Liver (tissue), 9 donors: ENCODE results near the gene NAT9. TPM values are rescaled to one million over a fixed set of nuclear protein-coding genes. Genes with fewer than 3 reads are reported as not detected.

Source experiments
- DNase-seq: peaks from one replicate; pipeline ENCODE4 v3.0.0-alpha.2; 2017; ENCODE audit warnings: low spot score
- H3K27ac ChIP-seq, 2 donors: one replicate each; pipeline ENCODE4 v1.7.0; 2013; ENCODE audit warnings: inconsistent platforms in 2 of 2, low read length in 2 of 2, control low read depth in 1 of 2, low read depth in 1 of 2, mild to moderate bottlenecking in 1 of 2
- H3K27me3 ChIP-seq, 4 donors: one replicate each; pipeline versions ENCODE4 v1.6.1 to v1.7.0; 2013; ENCODE audit warnings: low read length in 3 of 4, inconsistent platforms in 1 of 4, mild to moderate bottlenecking in 1 of 4, moderate library complexity in 1 of 4; ENCODE audit not compliant: control insufficient read depth in 4 of 4, insufficient read depth in 4 of 4
- H3K36me3 ChIP-seq, 4 donors: one replicate each; pipeline versions ENCODE4 v1.6.1 to v1.7.0; 2013; ENCODE audit warnings: low read length in 3 of 4, mild to moderate bottlenecking in 3 of 4, low read depth in 1 of 4, moderate library complexity in 1 of 4; ENCODE audit not compliant: control insufficient read depth in 4 of 4, insufficient read depth in 3 of 4
- H3K4me1 ChIP-seq, 4 donors: one replicate each; pipeline versions ENCODE4 v1.6.1 to v1.7.0; 2013; ENCODE audit warnings: low read length in 3 of 4, mild to moderate bottlenecking in 3 of 4, moderate library complexity in 1 of 4; ENCODE audit not compliant: control insufficient read depth in 4 of 4, insufficient read depth in 4 of 4
- H3K4me3 ChIP-seq, 3 donors: one replicate each; pipeline versions ENCODE4 v1.6.1 to v1.7.0; 2013; ENCODE audit warnings: low read length in 3 of 3, control low read depth in 1 of 3, low read depth in 1 of 3, mild to moderate bottlenecking in 1 of 3
- H3K9ac ChIP-seq, 2 donors: one replicate each; pipeline ENCODE4 v1.7.0; 2013; ENCODE audit warnings: low read length in 2 of 2, mild to moderate bottlenecking in 2 of 2, moderate library complexity in 2 of 2, control low read depth in 1 of 2, low read depth in 1 of 2
- H3K9me3 ChIP-seq, 4 donors: one replicate each; pipeline versions ENCODE4 v1.6.1 to v1.7.0; 2013; ENCODE audit warnings: low read length in 3 of 4; ENCODE audit not compliant: control insufficient read depth in 4 of 4
- EGR1 ChIP-seq, 2 donors: IDR thresholded peaks; 2 replicates each; pipeline ENCODE4 v1.6.1; 2016 to 2018; ENCODE audit warnings: antibody characterized with exemption in 2 of 2, low read depth in 2 of 2
- FOXA1 ChIP-seq: IDR thresholded peaks from 2 replicates; pipeline ENCODE4 v1.6.1; 2016; ENCODE audit warnings: antibody characterized with exemption
- FOXA2 ChIP-seq: IDR thresholded peaks from 2 replicates; pipeline ENCODE4 v1.6.1; 2016; ENCODE audit warnings: antibody characterized with exemption
- GABPA ChIP-seq, 2 donors: IDR thresholded peaks in 1 of 2; conservative IDR thresholded peaks in 1 of 2; 2 replicates each; pipeline ENCODE4 v1.6.1; 2016; ENCODE audit warnings: antibody characterized with exemption in 2 of 2, mild to moderate bottlenecking in 1 of 2, moderate library complexity in 1 of 2
- HNF4A ChIP-seq, 2 donors: conservative IDR thresholded peaks; 2 replicates each; pipeline ENCODE4 v1.6.1; 2016; ENCODE audit warnings: antibody characterized with exemption in 2 of 2, mild to moderate bottlenecking in 2 of 2
- HNF4G ChIP-seq: IDR thresholded peaks from 2 replicates; pipeline ENCODE4 v1.6.1; 2016; ENCODE audit warnings: antibody characterized with exemption
- JUND ChIP-seq, 2 donors: IDR thresholded peaks; 2 replicates each; pipeline ENCODE4 v1.6.1; 2016; ENCODE audit warnings: antibody characterized with exemption in 2 of 2
- RAD21 ChIP-seq, 2 donors: IDR thresholded peaks; 2 replicates each; pipeline ENCODE4 v1.6.1; 2016; ENCODE audit warnings: antibody characterized with exemption in 2 of 2, mild to moderate bottlenecking in 2 of 2
- RXRA ChIP-seq, 2 donors: IDR thresholded peaks; 2 replicates each; pipeline ENCODE4 v1.6.1; 2017 to 2018; ENCODE audit warnings: antibody characterized with exemption in 2 of 2, mild to moderate bottlenecking in 1 of 2
- SP1 ChIP-seq: IDR thresholded peaks from 2 replicates; pipeline ENCODE4 v1.6.1; 2018; ENCODE audit warnings: antibody characterized with exemption, mild to moderate bottlenecking
- TAF1 ChIP-seq: conservative IDR thresholded peaks from 2 replicates; pipeline ENCODE4 v1.6.1; 2016; ENCODE audit warnings: antibody characterized with exemption, mild to moderate bottlenecking
- YY1 ChIP-seq: IDR thresholded peaks from 2 replicates; pipeline ENCODE4 v1.6.1; 2016; ENCODE audit warnings: antibody characterized with exemption, mild to moderate bottlenecking
- WGBS: extraction: QIAGEN DNeasy Blood & Tissue Kit; methylation state at CpG from one replicate; pipeline ENCODE4 v1.1.7; 2013; 5-methylcytosine and 5-hydroxymethylcytosine counted together
- polyA plus RNA-seq, 2 donors: library from polyadenylated mRNA; stranded (reverse) in 1 of 2; unstranded in 1 of 2; fragments of 200-250 nt in 1 of 2; fragments of >200 nt in 1 of 2; fragmentation: Nextera tagmentation in 1 of 2; extraction: Ambion mirVana in 1 of 2; gene quantifications; one replicate each; pipeline versions ENCODE4 v1.2.1 to v1.2.3, GENCODE V29; 2013 to 2015
- total RNA-seq, 2 donors: library from RNA; depleted of rRNA; stranded (reverse); fragments of >200 nt; gene quantifications; one replicate each; pipeline ENCODE4 v1.2.3, GENCODE V29; 2014
- TF ChIP-seq, protein P1 (sequence below): IDR thresholded peaks from 2 replicates; pipeline ENCODE4 v1.6.1; 2016; ENCODE audit warnings: antibody characterized with exemption, mild to moderate bottlenecking
- TF ChIP-seq, protein P2 (sequence below): IDR thresholded peaks from 2 replicates; pipeline ENCODE4 v1.6.1; 2016; ENCODE audit warnings: antibody characterized with exemption
- TF ChIP-seq, protein P3 (sequence below): IDR thresholded peaks from 2 replicates; pipeline ENCODE4 v1.6.1; 2016; ENCODE audit warnings: antibody characterized with exemption
- donor health status: healthy.
- donor health status: healthy.
- donor health status: healthy.
- donor health status: healthy.
- donor health status: healthy.

The NAT9 gene
- total and polyA plus RNA-seq, 4 donors, result 8.1 to 25.5 (median 17.1) TPM

DNA sequence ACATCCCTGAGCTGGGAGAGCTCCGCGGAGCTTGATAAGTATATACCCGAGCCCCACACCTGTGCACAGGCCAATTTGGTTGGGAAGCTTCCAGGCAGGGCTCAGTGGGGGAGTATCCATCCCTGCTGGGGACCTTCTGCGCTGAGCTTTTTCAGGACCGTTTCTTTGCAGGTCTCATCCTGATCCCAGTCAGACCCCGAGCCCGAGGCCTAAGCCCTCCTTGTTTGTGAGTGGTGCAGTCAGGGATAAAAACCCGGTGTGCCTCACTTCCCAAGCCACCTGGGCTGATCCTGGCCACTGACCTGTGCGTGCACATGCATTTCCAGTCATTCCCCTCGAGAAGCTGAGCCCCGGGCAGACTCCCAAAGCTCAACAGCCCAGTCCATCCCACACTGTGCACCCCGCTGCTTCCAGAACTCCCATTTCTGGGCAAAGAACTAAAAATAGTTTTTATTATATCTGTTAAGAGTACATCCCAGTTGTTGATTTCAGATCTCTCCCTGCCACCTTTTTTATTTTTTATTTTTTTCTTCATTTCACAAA, 27.3 kb upstream of the NAT9 start:
- Histone ChIP-seq H3K27me3 (no peaks in the 10 kb centered on the region), H3K4me3 (no peak overlapping the region), H3K27ac (no peak overlapping the region), H3K36me3 (peaks cover 0 to 38% (median 2%) of the 10 kb centered on the region in 4 donors), H3K9ac (no peak overlapping the region), H3K9me3 (no peaks in the 10 kb centered on the region), H3K4me1 (no peaks in the 10 kb centered on the region)
- TF ChIP-seq RAD21 (IDR thresholded peaks at IDR 0.05) (no peak), FOXA1 (no peak), YY1 (no peak), TAF1 (no peak), HNF4A (conservative IDR thresholded peaks at IDR 0.05) (no peak)
- TF ChIP-seq, protein P1, sequence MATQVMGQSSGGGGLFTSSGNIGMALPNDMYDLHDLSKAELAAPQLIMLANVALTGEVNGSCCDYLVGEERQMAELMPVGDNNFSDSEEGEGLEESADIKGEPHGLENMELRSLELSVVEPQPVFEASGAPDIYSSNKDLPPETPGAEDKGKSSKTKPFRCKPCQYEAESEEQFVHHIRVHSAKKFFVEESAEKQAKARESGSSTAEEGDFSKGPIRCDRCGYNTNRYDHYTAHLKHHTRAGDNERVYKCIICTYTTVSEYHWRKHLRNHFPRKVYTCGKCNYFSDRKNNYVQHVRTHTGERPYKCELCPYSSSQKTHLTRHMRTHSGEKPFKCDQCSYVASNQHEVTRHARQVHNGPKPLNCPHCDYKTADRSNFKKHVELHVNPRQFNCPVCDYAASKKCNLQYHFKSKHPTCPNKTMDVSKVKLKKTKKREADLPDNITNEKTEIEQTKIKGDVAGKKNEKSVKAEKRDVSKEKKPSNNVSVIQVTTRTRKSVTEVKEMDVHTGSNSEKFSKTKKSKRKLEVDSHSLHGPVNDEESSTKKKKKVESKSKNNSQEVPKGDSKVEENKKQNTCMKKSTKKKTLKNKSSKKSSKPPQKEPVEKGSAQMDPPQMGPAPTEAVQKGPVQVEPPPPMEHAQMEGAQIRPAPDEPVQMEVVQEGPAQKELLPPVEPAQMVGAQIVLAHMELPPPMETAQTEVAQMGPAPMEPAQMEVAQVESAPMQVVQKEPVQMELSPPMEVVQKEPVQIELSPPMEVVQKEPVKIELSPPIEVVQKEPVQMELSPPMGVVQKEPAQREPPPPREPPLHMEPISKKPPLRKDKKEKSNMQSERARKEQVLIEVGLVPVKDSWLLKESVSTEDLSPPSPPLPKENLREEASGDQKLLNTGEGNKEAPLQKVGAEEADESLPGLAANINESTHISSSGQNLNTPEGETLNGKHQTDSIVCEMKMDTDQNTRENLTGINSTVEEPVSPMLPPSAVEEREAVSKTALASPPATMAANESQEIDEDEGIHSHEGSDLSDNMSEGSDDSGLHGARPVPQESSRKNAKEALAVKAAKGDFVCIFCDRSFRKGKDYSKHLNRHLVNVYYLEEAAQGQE, result no peak
- DNase-seq, result no peak
- 93% methylated on average over 12 of the region's 12 CpGs for WGBS

DNA sequence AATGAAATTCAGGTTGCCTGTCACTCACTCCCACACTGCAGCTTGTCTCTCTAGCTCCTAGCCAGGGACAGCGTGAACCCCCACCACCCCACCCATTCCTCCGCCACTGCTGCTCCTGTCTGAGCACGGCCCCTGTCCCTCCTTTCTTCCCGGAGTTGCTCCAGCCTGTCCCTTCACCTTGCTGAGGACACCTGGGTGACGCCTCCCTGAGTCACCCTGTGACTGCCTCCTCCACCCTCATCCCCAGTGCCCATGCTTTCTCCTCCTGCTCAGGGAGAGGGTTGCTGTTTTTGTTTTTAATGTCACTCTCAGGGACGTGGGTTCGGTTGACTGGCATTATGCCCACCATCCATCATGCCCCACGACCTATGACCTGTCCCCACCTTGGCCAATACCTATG, 25.8 kb upstream of the NAT9 start:
- WGBS, result 89% methylated on average over 8 of the region's 8 CpGs
- TF ChIP-seq, protein P2, sequence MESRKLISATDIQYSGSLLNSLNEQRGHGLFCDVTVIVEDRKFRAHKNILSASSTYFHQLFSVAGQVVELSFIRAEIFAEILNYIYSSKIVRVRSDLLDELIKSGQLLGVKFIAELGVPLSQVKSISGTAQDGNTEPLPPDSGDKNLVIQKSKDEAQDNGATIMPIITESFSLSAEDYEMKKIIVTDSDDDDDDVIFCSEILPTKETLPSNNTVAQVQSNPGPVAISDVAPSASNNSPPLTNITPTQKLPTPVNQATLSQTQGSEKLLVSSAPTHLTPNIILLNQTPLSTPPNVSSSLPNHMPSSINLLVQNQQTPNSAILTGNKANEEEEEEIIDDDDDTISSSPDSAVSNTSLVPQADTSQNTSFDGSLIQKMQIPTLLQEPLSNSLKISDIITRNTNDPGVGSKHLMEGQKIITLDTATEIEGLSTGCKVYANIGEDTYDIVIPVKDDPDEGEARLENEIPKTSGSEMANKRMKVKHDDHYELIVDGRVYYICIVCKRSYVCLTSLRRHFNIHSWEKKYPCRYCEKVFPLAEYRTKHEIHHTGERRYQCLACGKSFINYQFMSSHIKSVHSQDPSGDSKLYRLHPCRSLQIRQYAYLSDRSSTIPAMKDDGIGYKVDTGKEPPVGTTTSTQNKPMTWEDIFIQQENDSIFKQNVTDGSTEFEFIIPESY, result no peak
- TF ChIP-seq, protein P3, sequence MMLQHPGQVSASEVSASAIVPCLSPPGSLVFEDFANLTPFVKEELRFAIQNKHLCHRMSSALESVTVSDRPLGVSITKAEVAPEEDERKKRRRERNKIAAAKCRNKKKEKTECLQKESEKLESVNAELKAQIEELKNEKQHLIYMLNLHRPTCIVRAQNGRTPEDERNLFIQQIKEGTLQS, result no peak
- TF ChIP-seq GABPA (IDR thresholded peaks at IDR 0.05 in 1 of 2, conservative IDR thresholded peaks at IDR 0.05 in 1 of 2) (no peak), HNF4A (conservative IDR thresholded peaks at IDR 0.05) (no peak), EGR1 (IDR thresholded peaks at IDR 0.05; ENCODE audit: low read depth in 2 of 2) (no peak), RXRA (IDR thresholded peaks at IDR 0.05) (no peak), JUND (IDR thresholded peaks at IDR 0.05) (no peak), FOXA2 (no peak), HNF4G (no peak), SP1 (no peak), YY1 (no peak), TAF1 (no peak)
- H3K27ac ChIP-seq, result no peak overlapping the region
- H3K4me3 ChIP-seq, result no peak overlapping the region
- H3K27me3 ChIP-seq, result no peaks in the 10 kb centered on the region
- H3K9me3 ChIP-seq, result no peaks in the 10 kb centered on the region
- H3K36me3 ChIP-seq, result peaks cover 0 to 50% (median 9%) of the 10 kb centered on the region in 4 donors
- H3K9ac ChIP-seq, result no peak overlapping the region
- no peaks in the 10 kb centered on the region for H3K4me1 ChIP-seq
- DNase-seq, result no peak
